Karpas-422 (cell line): Measurements from ENCODE around the gene IQCF2. TPM values are rescaled to one million over a fixed set of nuclear protein-coding genes. Genes with fewer than 3 reads are reported as not detected.
"Not testable (repeated sequence)": the region's sequence is repeated elsewhere in the genome, so short reads cannot be mapped to it uniquely, and the experiment has no call there.

ENCODE experiments used
- DNase-seq: peaks from one replicate; pipeline ENCODE4 v3.0.0-alpha.2; 2015
- H2AFZ ChIP-seq: fragments of 200-600 bp; sonication (generic); 2 replicates; pipeline ENCODE4 v1.6.1; 2014; ENCODE audit warnings: antibody characterized with exemption, low read length, mixed read lengths
- H3K27ac ChIP-seq: fragments of 200-600 bp; sonication (generic); 2 replicates; pipeline ENCODE4 v1.5.1; 2014; ENCODE audit warnings: mild to moderate bottlenecking, low read length, moderate library complexity
- H3K27me3 ChIP-seq: fragments of 200-600 bp; sonication (generic); 2 replicates; pipeline ENCODE4 v1.6.1; 2014; ENCODE audit warnings: low read length, mixed read lengths
- H3K36me3 ChIP-seq: fragments of 200-600 bp; sonication (generic); 2 replicates; pipeline ENCODE4 v1.6.1; 2014; ENCODE audit warnings: low read length, mixed read lengths; ENCODE audit not compliant: insufficient read depth
- H3K4me1 ChIP-seq: fragments of 200-600 bp; sonication (generic); 2 replicates; pipeline ENCODE4 v1.6.1; 2014; ENCODE audit warnings: mild to moderate bottlenecking, low read length, mixed read lengths
- H3K4me2 ChIP-seq: fragments of 200-600 bp; sonication (generic); 2 replicates; pipeline ENCODE4 v1.6.1; 2014; ENCODE audit warnings: low read length, low read depth, mild to moderate bottlenecking; ENCODE audit not compliant: poor library complexity, severe bottlenecking
- H3K4me3 ChIP-seq: fragments of 200-600 bp; sonication (generic); 2 replicates; pipeline ENCODE4 v1.5.1; 2014; ENCODE audit warnings: mild to moderate bottlenecking, antibody characterized with exemption, low read length, mixed read lengths
- H3K79me2 ChIP-seq: fragments of 200-600 bp; sonication (generic); 2 replicates; pipeline ENCODE4 v1.6.1; 2014; ENCODE audit warnings: mild to moderate bottlenecking, low read length, mixed read lengths
- H3K9ac ChIP-seq: fragments of 200-600 bp; sonication (generic); 2 replicates; pipeline ENCODE4 v1.6.0; 2014; ENCODE audit warnings: low read length
- H3K9me2 ChIP-seq: fragments of 200-600 bp; sonication (generic), shearing (Covaris generic); replicated peaks from 2 replicates; pipeline ENCODE4 v1.6.0; 2014; ENCODE audit warnings: mild to moderate bottlenecking, low read length, moderate library complexity; ENCODE audit not compliant: insufficient read depth
- H3K9me3 ChIP-seq: fragments of 300-700, 200-600 bp; sonication (generic); 2 replicates; pipeline ENCODE4 v1.6.1; 2014; ENCODE audit warnings: low read length, mixed read lengths
- H4K20me1 ChIP-seq: fragments of 200-600 bp; sonication (generic); 2 replicates; pipeline ENCODE4 v1.6.1; 2014; ENCODE audit warnings: mild to moderate bottlenecking, antibody characterized with exemption, low read length, low read depth; ENCODE audit not compliant: insufficient read depth
- total RNA-seq: library from RNA; depleted of rRNA; stranded (reverse); fragments of >200 nt; shearing (Covaris generic); gene quantifications from 2 replicates; pipeline ENCODE4 v1.2.3, GENCODE V29; 2014; ENCODE audit warnings: low replicate concordance

IQCF2 gene
- total RNA-seq, 1 experiment from 2014 or later: not detected

- H3K9me2 ChIP-seq: no peaks in the 10 kb centered on the region
- no peaks in the 10 kb centered on the region for H4K20me1 ChIP-seq
- no peaks in the 10 kb centered on the region for H3K79me2 ChIP-seq
- no peaks in the 10 kb centered on the region for H3K9me3 ChIP-seq
- DNase-seq: no peak
- no peak overlapping the region for H2AFZ ChIP-seq
- H3K36me3 ChIP-seq: no peaks in the 10 kb centered on the region
- H3K4me2 ChIP-seq: no peak overlapping the region
- no peak overlapping the region for H3K4me3 ChIP-seq
- H3K27ac ChIP-seq: no peak overlapping the region
- H3K4me1 ChIP-seq: no peaks in the 10 kb centered on the region
- no peak overlapping the region for H3K9ac ChIP-seq
- no peaks in the 10 kb centered on the region for H3K27me3 ChIP-seq
Observed at GRCh38 chr3:51828297-51828696, 33.1 kb upstream of the IQCF2 start.

- no peaks in the 10 kb centered on the region for H3K9me3 ChIP-seq
- H3K36me3 ChIP-seq: no peaks in the 10 kb centered on the region
- H3K4me1 ChIP-seq: no peaks in the 10 kb centered on the region
- H3K4me2 ChIP-seq: no peak overlapping the region
- H3K27me3 ChIP-seq: no peaks in the 10 kb centered on the region; the same call in 1 of the 2 replicates
- H2AFZ ChIP-seq: no peak overlapping the region
- H4K20me1 ChIP-seq: no peaks in the 10 kb centered on the region
- H3K9ac ChIP-seq: no peak overlapping the region
- DNase-seq: no peak
- H3K27ac ChIP-seq: no peak overlapping the region
- no peaks in the 10 kb centered on the region for H3K79me2 ChIP-seq
- H3K4me3 ChIP-seq: no peak overlapping the region
- H3K9me2 ChIP-seq: no peaks in the 10 kb centered on the region
Observed at GRCh38 chr3:51830345-51830744, 31.1 kb upstream of the IQCF2 start.

- no peak overlapping the region for H3K27ac ChIP-seq
- no peaks in the 10 kb centered on the region for H3K9me3 ChIP-seq
- H4K20me1 ChIP-seq: no peaks in the 10 kb centered on the region
- H3K4me1 ChIP-seq: no peaks in the 10 kb centered on the region
- no peak for DNase-seq
- H3K36me3 ChIP-seq: no peaks in the 10 kb centered on the region
- no peaks in the 10 kb centered on the region; the same call in 1 of the 2 replicates for H3K27me3 ChIP-seq
- H3K4me3 ChIP-seq: no peak overlapping the region
- H3K79me2 ChIP-seq: no peaks in the 10 kb centered on the region
- H3K9me2 ChIP-seq: no peaks in the 10 kb centered on the region
- H2AFZ ChIP-seq: no peak overlapping the region
- H3K4me2 ChIP-seq: no peak overlapping the region
- no peak overlapping the region for H3K9ac ChIP-seq
Observed at GRCh38 chr3:51830836-51831385, 30.5 kb upstream of the IQCF2 start.

GRCh38 chr3:51836606-51837005 lies 24.8 kb upstream of the IQCF2 start:
- Histone ChIP-seq H3K4me2 (no peak overlapping the region), H3K27me3 (no peaks in the 10 kb centered on the region; the same call in 1 of the 2 replicates), H3K9me3 (no peaks in the 10 kb centered on the region), H3K27ac (no peak overlapping the region), H4K20me1 (no peaks in the 10 kb centered on the region), H3K9ac (no peak overlapping the region), H3K79me2 (no peaks in the 10 kb centered on the region), H3K4me3 (no peak overlapping the region), H3K9me2 (no peaks in the 10 kb centered on the region), H3K36me3 (no peaks in the 10 kb centered on the region), H2AFZ (no peak overlapping the region), H3K4me1 (no peaks in the 10 kb centered on the region)
- DNase-seq: no peak

GRCh38 chr3:51845129-51845528 lies 16.3 kb upstream of the IQCF2 start:
- Histone ChIP-seq H3K9me3 (peaks cover 9% of the 10 kb centered on the region), H3K4me3 (no peak overlapping the region), H3K27me3 (no peaks in the 10 kb centered on the region), H3K4me1 (peaks cover 7% of the 10 kb centered on the region), H2AFZ (no peak overlapping the region), H3K79me2 (no peaks in the 10 kb centered on the region), H3K4me2 (no peak overlapping the region), H3K9ac (no peak overlapping the region), H4K20me1 (no peaks in the 10 kb centered on the region), H3K9me2 (no peaks in the 10 kb centered on the region), H3K27ac (no peak overlapping the region), H3K36me3 (no peaks in the 10 kb centered on the region)
- no peak for DNase-seq

- not testable (repeated sequence) for H3K9me3 ChIP-seq, H3K4me3 ChIP-seq, DNase-seq, H3K27ac ChIP-seq, H3K36me3 ChIP-seq, H3K9me2 ChIP-seq, H3K27me3 ChIP-seq, H2AFZ ChIP-seq, H3K4me2 ChIP-seq, H4K20me1 ChIP-seq, H3K4me1 ChIP-seq, H3K9ac ChIP-seq, H3K79me2 ChIP-seq
Observed at GRCh38 chr3:51855411-51855810, 6.0 kb upstream of the IQCF2 start.

- Histone ChIP-seq H2AFZ (no peak overlapping the region), H3K4me3 (no peak overlapping the region), H3K4me2 (no peak overlapping the region), H3K9ac (no peak overlapping the region), H3K4me1 (peaks cover 9% of the 10 kb centered on the region), H3K9me3 (no peaks in the 10 kb centered on the region), H3K9me2 (no peaks in the 10 kb centered on the region), H3K27me3 (no peaks in the 10 kb centered on the region), H3K79me2 (no peaks in the 10 kb centered on the region), H3K27ac (no peak overlapping the region), H3K36me3 (no peaks in the 10 kb centered on the region), H4K20me1 (no peaks in the 10 kb centered on the region)
- no peak for DNase-seq
Observed at GRCh38 chr3:51862886-51863285, 1.5 kb downstream of the IQCF2 start.

GRCh38 chr3:51868896-51869295 lies 7.5 kb downstream of the IQCF2 start:
- DNase-seq, H2AFZ ChIP-seq, H3K36me3 ChIP-seq, H3K4me1 ChIP-seq, H3K9me2 ChIP-seq, H3K79me2 ChIP-seq, H4K20me1 ChIP-seq, H3K4me2 ChIP-seq, H3K4me3 ChIP-seq, H3K27me3 ChIP-seq, H3K27ac ChIP-seq, H3K9ac ChIP-seq, H3K9me3 ChIP-seq: not testable (repeated sequence)

GRCh38 chr3:51869304-51869703 lies 7.9 kb downstream of the IQCF2 start:
- H3K9me2 ChIP-seq: no peaks in the 10 kb centered on the region
- H3K27me3 ChIP-seq: no peaks in the 10 kb centered on the region
- H3K4me2 ChIP-seq: no peak overlapping the region
- DNase-seq: no peak
- no peaks in the 10 kb centered on the region for H4K20me1 ChIP-seq
- no peak overlapping the region for H3K27ac ChIP-seq
- H3K9ac ChIP-seq: no peak overlapping the region
- H2AFZ ChIP-seq: no peak overlapping the region
- H3K36me3 ChIP-seq: no peaks in the 10 kb centered on the region
- no peak overlapping the region for H3K4me3 ChIP-seq
- H3K4me1 ChIP-seq: no peaks in the 10 kb centered on the region
- H3K79me2 ChIP-seq: no peaks in the 10 kb centered on the region
- H3K9me3 ChIP-seq: no peaks in the 10 kb centered on the region
